Measurements from ENCODE around the gene TMEM185B. TPM values are rescaled to one million over a fixed set of nuclear protein-coding genes. Genes with fewer than 3 reads are reported as not detected.

Gene TMEM185B
- total RNA-seq, 1 donor from 2014 or later = 20.8 TPM

DNA sequence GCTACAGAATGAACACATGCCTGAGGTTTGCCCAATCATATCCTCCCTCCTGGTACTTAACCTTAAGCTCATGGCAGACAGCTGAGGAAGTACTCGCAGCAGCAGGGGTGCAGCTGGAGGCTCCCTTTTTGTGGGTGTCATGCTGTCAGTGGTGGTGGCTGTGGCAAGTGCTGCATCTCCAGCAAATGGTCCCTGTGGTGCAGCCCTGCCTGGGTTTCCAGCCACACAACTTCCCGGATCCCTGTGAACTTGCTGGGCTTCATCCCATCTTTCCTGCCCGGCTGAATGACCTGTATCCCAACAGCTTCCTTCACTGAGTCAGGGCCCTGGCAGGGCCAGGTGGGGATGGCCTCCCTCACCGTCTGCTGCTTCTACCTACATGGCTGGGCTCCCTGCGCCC is 5.0 kb downstream of the TMEM185B start:
- DNase-seq (ENCODE audit: low read depth) = no peak

DNA sequence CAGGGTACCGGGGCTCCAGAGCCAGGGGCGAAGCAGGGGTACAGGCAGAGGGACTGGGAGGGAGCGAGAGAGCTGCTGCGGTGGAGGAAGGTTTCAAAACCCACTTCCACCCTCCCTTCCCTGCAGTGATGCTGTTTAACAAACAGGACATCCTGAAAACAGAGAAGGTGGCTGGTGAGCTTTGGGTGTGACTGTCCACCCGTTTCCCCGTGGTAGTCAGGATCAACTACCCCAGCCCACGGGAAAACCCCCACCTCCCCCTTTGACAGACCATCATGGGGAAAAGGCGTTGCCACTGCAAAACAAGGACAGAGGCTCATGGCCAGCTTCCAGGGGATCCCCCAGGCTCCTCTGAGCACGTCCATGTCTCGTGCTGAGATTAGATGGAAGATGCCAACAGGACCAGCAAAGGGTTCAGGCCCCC is 12.9 kb downstream of the TMEM185B start:
- FAIRE-seq = no peak
- H3K4me3 ChIP-seq (ENCODE audit: low read depth, low read length) = no peak overlapping the region
- TF ChIP-seq, protein P1, sequence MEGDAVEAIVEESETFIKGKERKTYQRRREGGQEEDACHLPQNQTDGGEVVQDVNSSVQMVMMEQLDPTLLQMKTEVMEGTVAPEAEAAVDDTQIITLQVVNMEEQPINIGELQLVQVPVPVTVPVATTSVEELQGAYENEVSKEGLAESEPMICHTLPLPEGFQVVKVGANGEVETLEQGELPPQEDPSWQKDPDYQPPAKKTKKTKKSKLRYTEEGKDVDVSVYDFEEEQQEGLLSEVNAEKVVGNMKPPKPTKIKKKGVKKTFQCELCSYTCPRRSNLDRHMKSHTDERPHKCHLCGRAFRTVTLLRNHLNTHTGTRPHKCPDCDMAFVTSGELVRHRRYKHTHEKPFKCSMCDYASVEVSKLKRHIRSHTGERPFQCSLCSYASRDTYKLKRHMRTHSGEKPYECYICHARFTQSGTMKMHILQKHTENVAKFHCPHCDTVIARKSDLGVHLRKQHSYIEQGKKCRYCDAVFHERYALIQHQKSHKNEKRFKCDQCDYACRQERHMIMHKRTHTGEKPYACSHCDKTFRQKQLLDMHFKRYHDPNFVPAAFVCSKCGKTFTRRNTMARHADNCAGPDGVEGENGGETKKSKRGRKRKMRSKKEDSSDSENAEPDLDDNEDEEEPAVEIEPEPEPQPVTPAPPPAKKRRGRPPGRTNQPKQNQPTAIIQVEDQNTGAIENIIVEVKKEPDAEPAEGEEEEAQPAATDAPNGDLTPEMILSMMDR (IDR thresholded peaks at IDR 0.05; ENCODE audit: insufficient read depth, low read length, severe bottlenecking) = no peak
- no peaks in the 10 kb centered on the region for H3K36me3 ChIP-seq (ENCODE audit: control insufficient read depth, insufficient read depth, low read length)
- DNase-seq (ENCODE audit: low read depth) = no peak
- H3K27me3 ChIP-seq (ENCODE audit: control insufficient read depth, insufficient read depth, low read length) = no peaks in the 10 kb centered on the region

More for the DNA sequence above, 5.0 kb downstream of the TMEM185B start:
- no peak for FAIRE-seq
- peaks cover 5% of the 10 kb centered on the region for H3K36me3 ChIP-seq (ENCODE audit: control insufficient read depth, insufficient read depth, low read length)
- no peaks in the 10 kb centered on the region for H3K27me3 ChIP-seq (ENCODE audit: control insufficient read depth, insufficient read depth, low read length)
- TF ChIP-seq, protein P1 (IDR thresholded peaks at IDR 0.05; ENCODE audit: insufficient read depth, low read length, severe bottlenecking) = no peak
- H3K4me3 ChIP-seq (ENCODE audit: low read depth, low read length) = no peak overlapping the region

DNA sequence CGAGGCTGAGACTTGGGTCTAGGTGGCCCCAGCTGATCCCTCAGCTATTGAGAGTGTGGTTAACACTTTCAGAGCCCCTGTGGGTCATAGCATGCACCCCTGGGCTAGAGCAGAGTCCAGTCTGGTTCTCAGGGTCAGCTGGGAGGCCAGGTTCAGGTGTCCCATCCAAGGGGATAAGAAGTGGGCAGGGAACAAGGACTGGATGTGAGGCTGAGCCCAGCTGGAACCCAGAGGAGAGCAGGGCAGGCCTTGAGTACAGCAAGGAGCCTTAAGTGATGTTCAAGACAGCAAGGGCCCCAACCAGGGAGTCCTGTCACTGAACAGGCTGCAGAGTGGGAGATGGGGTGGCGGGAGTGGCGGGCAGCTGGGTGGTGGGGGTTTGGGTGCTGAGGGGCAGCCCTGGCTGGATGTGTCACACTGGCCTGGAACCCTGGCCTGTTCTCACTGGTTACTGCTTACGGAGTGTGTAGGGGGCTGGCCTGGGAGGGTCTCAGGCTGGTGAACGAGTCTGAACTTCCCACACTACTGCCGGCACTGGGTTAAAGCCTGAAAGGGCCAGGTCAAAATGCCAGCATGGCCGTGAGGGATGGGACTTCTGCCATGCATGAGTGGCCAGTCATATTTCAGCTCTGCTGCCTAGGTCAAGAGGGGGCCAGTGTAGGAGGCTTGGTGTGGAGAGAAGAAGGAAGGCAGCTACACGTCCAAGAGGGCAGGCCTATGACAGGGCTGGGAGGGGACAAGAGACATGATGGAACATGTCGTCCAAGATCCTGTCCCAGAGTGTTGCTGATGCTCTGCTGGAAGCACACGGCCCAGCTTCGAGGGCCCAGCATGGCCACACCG is 13.6 kb downstream of the TMEM185B start:
- Histone ChIP-seq H3K36me3 (ENCODE audit: control insufficient read depth, insufficient read depth, low read length) (no peaks in the 10 kb centered on the region), H3K4me3 (ENCODE audit: low read depth, low read length) (no peak overlapping the region), H3K27me3 (ENCODE audit: control insufficient read depth, insufficient read depth, low read length) (no peaks in the 10 kb centered on the region)
- FAIRE-seq (peak; percentile 91), DNase-seq (ENCODE audit: low read depth) (no peak)
- TF ChIP-seq, protein P1 (IDR thresholded peaks at IDR 0.05; ENCODE audit: insufficient read depth, low read length, severe bottlenecking) = no peak

DNA sequence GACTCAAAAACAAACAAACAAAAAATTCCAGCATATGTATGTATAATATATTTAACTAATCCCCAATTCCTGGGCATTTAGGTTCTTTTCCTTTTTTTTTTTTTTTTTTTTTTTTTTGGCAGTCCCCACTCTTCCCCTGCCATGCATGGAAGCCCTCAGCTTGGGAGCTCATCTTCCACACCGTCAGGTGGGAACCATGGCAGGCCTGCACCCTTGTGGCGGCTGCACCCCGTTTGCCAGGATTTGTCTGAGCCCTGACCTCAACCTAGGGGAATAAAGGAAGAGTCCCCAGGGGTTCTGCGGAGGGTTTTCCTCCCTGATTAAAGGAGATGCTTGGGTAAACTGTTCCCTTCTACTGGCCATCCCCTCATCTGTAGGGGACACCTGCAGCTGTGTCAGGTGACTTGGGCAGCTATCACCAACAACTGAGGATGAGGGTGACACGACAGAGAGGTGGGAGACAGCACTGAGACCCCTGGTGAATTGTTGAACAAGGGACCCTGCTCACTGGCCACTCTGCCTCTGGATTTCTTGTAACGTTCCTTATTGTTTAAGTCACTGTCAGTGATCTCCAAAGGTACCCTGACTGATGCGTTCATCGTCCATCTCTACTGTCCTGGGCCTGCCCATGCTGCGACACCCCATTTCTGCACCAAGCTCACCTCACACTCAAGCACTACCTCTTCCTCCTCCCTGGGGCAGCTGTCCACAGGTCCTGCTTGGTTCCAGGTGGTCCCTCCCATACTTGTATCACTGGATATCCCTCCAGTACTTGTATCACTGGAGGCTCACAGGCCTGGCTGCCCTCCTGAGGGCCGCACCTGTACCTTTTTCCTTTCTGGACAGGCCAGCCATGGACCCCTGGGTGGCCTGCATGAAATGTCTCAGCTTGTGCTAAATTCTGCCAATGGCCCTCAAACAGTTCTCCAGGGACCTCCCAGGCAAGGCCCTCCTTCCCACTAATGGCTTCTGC is 14.5 kb downstream of the TMEM185B start:
- no peak overlapping the region for H3K4me3 ChIP-seq (ENCODE audit: low read depth, low read length)
- FAIRE-seq (peak; percentile 88), DNase-seq (ENCODE audit: low read depth) (no peak)
- TF ChIP-seq, protein P1 (IDR thresholded peaks at IDR 0.05; ENCODE audit: insufficient read depth, low read length, severe bottlenecking) = no peak
- no peaks in the 10 kb centered on the region for H3K27me3 ChIP-seq (ENCODE audit: control insufficient read depth, insufficient read depth, low read length)
- no peaks in the 10 kb centered on the region for H3K36me3 ChIP-seq (ENCODE audit: control insufficient read depth, insufficient read depth, low read length)

GRCh38 chr2:120206022-120206581 is 17.1 kb downstream of the TMEM185B start:
- TF ChIP-seq, protein P1 (IDR thresholded peaks at IDR 0.05; ENCODE audit: insufficient read depth, low read length, severe bottlenecking) = peak; percentile 34
- no peak for FAIRE-seq
- DNase-seq (ENCODE audit: low read depth) = no peak

More at GRCh38 chr2:120206022-120206581, 17.1 kb downstream of the TMEM185B start:
- Histone ChIP-seq H3K36me3 (ENCODE audit: control insufficient read depth, insufficient read depth, low read length) (no peaks in the 10 kb centered on the region), H3K4me3 (ENCODE audit: low read depth, low read length) (no peak overlapping the region), H3K27me3 (ENCODE audit: control insufficient read depth, insufficient read depth, low read length) (no peaks in the 10 kb centered on the region)
